22Rv1 (cell line): ENCODE results near the gene RAP2A.

ENCODE experiments used
- H3K27ac ChIP-seq: fragments of 450-650 bp; 2 replicates; pipeline ENCODE4 v1.5.1; 2017
- CTCF ChIP-seq: fragments of 450-650 bp; IDR thresholded peaks from 2 replicates; pipeline ENCODE4 v1.5.1; 2017; ENCODE audit warnings: mild to moderate bottlenecking
- ZFX ChIP-seq: fragments of 450-650 bp; IDR thresholded peaks from 2 replicates; pipeline ENCODE4 v1.6.1; 2017; ENCODE audit warnings: antibody characterized with exemption, borderline replicate concordance

Gene RAP2A

GRCh38 chr13:97403893-97404750 lies 29.8 kb upstream of the RAP2A start:
- TF ChIP-seq CTCF: no peak
- no peak for TF ChIP-seq ZFX
- no peak overlapping the region for H3K27ac ChIP-seq

- TF ChIP-seq ZFX: no peak
- no peak for TF ChIP-seq CTCF
- H3K27ac ChIP-seq: no peak overlapping the region
Observed at GRCh38 chr13:97407540-97407939, 26.4 kb upstream of the RAP2A start.

GRCh38 chr13:97408938-97409337 lies 25.0 kb upstream of the RAP2A start:
- H3K27ac ChIP-seq: no peak overlapping the region
- TF ChIP-seq ZFX (no peak), CTCF (no peak)

GRCh38 chr13:97411984-97412383 lies 22.0 kb upstream of the RAP2A start:
- TF ChIP-seq CTCF: no peak
- no peak for TF ChIP-seq ZFX
- H3K27ac ChIP-seq: no peak overlapping the region

- no peak for TF ChIP-seq CTCF
- TF ChIP-seq ZFX: no peak
- no peak overlapping the region for H3K27ac ChIP-seq
Observed at GRCh38 chr13:97413694-97414093, 20.3 kb upstream of the RAP2A start.

- H3K27ac ChIP-seq: no peak overlapping the region
- TF ChIP-seq ZFX (no peak), CTCF (no peak)
Observed at GRCh38 chr13:97414392-97414791, 19.6 kb upstream of the RAP2A start.

GRCh38 chr13:97417698-97418097 lies 16.3 kb upstream of the RAP2A start:
- TF ChIP-seq CTCF (no peak), ZFX (no peak)
- H3K27ac ChIP-seq: no peak overlapping the region
